Neural cell (in vitro differentiated cells): ENCODE results near the gene PLAAT5. TPM values are rescaled to one million over a fixed set of nuclear protein-coding genes. Genes with fewer than 3 reads are reported as not detected.

Source experiments
- H2AFZ ChIP-seq: fragments of 200-600, 300-800 bp; sonication (generic), shearing (Covaris generic); 2 replicates; pipeline ENCODE4 v1.6.0; 2014; ENCODE audit warnings: low read depth, mild to moderate bottlenecking, antibody characterized with exemption, low read length, moderate library complexity
- H3F3A ChIP-seq: fragments of 200-600 bp; shearing (Covaris generic); 2 replicates; pipeline ENCODE4 v1.6.1; 2016; ENCODE audit warnings: mild to moderate bottlenecking, moderate library complexity, mixed read lengths, antibody characterized with exemption, low read length; ENCODE audit not compliant: insufficient read depth, poor library complexity, severe bottlenecking
- H3K27ac ChIP-seq: fragments of 200-600, 300-800 bp; sonication (generic), shearing (Covaris generic); 2 replicates; pipeline ENCODE4 v1.5.1; 2014; ENCODE audit warnings: mild to moderate bottlenecking, low read length, moderate library complexity
- H3K27me3 ChIP-seq: fragments of 300-800, 200-600 bp; sonication (generic), shearing (Covaris generic); 2 replicates; pipeline ENCODE4 v1.6.0; 2014; ENCODE audit warnings: mild to moderate bottlenecking, low read depth, low read length, moderate library complexity; ENCODE audit not compliant: insufficient read depth
- H3K36me3 ChIP-seq: fragments of 300-800, 200-600 bp; sonication (generic), shearing (Covaris generic); 2 replicates; pipeline ENCODE4 v1.5.1; 2014; ENCODE audit warnings: mild to moderate bottlenecking, antibody characterized with exemption, low read length, moderate library complexity; ENCODE audit not compliant: insufficient read depth
- H3K4me2 ChIP-seq: fragments of 300-800, 200-600 bp; sonication (generic), shearing (Covaris generic); 2 replicates; pipeline ENCODE4 v1.6.0; 2014; ENCODE audit warnings: mild to moderate bottlenecking, low read length
- H3K4me3 ChIP-seq: fragments of 300-800, 200-600 bp; sonication (generic), shearing (Covaris generic); 2 replicates; pipeline ENCODE4 v1.5.1; 2014; ENCODE audit warnings: mild to moderate bottlenecking, low read length, moderate library complexity
- H3K79me2 ChIP-seq: fragments of 200-600 bp; shearing (Covaris generic); replicated peaks from 2 replicates; pipeline ENCODE4 v1.6.0; 2014; ENCODE audit warnings: mild to moderate bottlenecking, low read length, moderate library complexity; ENCODE audit not compliant: insufficient read depth
- H3K9ac ChIP-seq: fragments of 300-800, 200-600 bp; sonication (generic), shearing (Covaris generic); 2 replicates; pipeline ENCODE4 v1.6.1; 2016; ENCODE audit warnings: mild to moderate bottlenecking, low read length, mixed read lengths
- H3K9me2 ChIP-seq: fragments of 200-600 bp; shearing (Covaris generic); 2 replicates; pipeline ENCODE4 v1.6.1; 2016; ENCODE audit warnings: mild to moderate bottlenecking, low read length, mixed read lengths; ENCODE audit not compliant: insufficient read depth
- H3K9me3 ChIP-seq: fragments of 200-600, 300-800 bp; sonication (generic), shearing (Covaris generic); 2 replicates; pipeline ENCODE4 v1.6.1; 2016; ENCODE audit warnings: mild to moderate bottlenecking, mixed run types, low read length, moderate library complexity, mixed read lengths
- H4K20me1 ChIP-seq: fragments of 200-600 bp; shearing (Covaris generic); 2 replicates; pipeline ENCODE4 v1.6.1; 2016; ENCODE audit warnings: mild to moderate bottlenecking, mixed run types; ENCODE audit not compliant: insufficient read depth
- CTCF ChIP-seq: fragments of 450-650 bp; IDR thresholded peaks from 2 replicates; pipeline ENCODE4 v1.5.1; 2014; ENCODE audit warnings: antibody characterized with exemption, mild to moderate bottlenecking, moderate library complexity; ENCODE audit not compliant: poor library complexity, severe bottlenecking
- EP300 ChIP-seq: fragments of 450-650 bp; conservative IDR thresholded peaks from 2 replicates; pipeline ENCODE4 v1.6.1; 2014; ENCODE audit warnings: antibody characterized with exemption, mild to moderate bottlenecking, moderate library complexity; ENCODE audit not compliant: poor library complexity, severe bottlenecking
- EZH2 ChIP-seq: fragments of 200-600, 300-800 bp; shearing (Covaris generic), sonication (generic); IDR thresholded peaks from 2 replicates; pipeline ENCODE4 v1.6.1; 2014; ENCODE audit warnings: antibody characterized with exemption, low read length, borderline replicate concordance, mild to moderate bottlenecking; ENCODE audit not compliant: insufficient read depth, poor library complexity, severe bottlenecking
- MXI1 ChIP-seq: fragments of 450-650 bp; conservative IDR thresholded peaks from 2 replicates; pipeline ENCODE4 v1.6.1; 2014; ENCODE audit warnings: antibody characterized with exemption, mild to moderate bottlenecking; ENCODE audit not compliant: poor library complexity, severe bottlenecking
- POLR2AphosphoS5 ChIP-seq: IDR thresholded peaks from 2 replicates; pipeline ENCODE4 v1.6.1; 2012
- RAD21 ChIP-seq: fragments of 450-650 bp; conservative IDR thresholded peaks from 2 replicates; pipeline ENCODE4 v1.6.1; 2014; ENCODE audit warnings: antibody characterized with exemption, mild to moderate bottlenecking, moderate library complexity
- REST ChIP-seq: IDR thresholded peaks from 2 replicates; pipeline ENCODE4 v1.6.1; 2012; ENCODE audit warnings: borderline replicate concordance
- SMC3 ChIP-seq: fragments of 450-650 bp; conservative IDR thresholded peaks from 2 replicates; pipeline ENCODE4 v1.6.1; 2014; ENCODE audit warnings: antibody characterized with exemption, mild to moderate bottlenecking, moderate library complexity; ENCODE audit not compliant: poor library complexity
- TAF1 ChIP-seq: IDR thresholded peaks from 2 replicates; pipeline ENCODE4 v1.6.1; 2012; ENCODE audit warnings: low read depth
- polyA plus RNA-seq: library from polyadenylated mRNA; depleted of rRNA; stranded (reverse); fragments of >200 nt; gene quantifications from 2 replicates; pipeline ENCODE4 v1.2.3, GENCODE V29; 2014

The PLAAT5 gene
- polyA plus RNA-seq, 1 donor from 2014 or later: 0.14 TPM

GRCh38 chr11:63523151-63523550 lies 32.2 kb upstream of the PLAAT5 start:
- Histone ChIP-seq H3K27ac (no peak overlapping the region), H3K27me3 (no peaks in the 10 kb centered on the region), H3K4me2 (no peak overlapping the region), H3K79me2 (no peaks in the 10 kb centered on the region), H3K9me3 (no peaks in the 10 kb centered on the region), H3K9ac (no peak overlapping the region), H3K36me3 (no peaks in the 10 kb centered on the region), H3K4me3 (no peak overlapping the region), H3F3A (no peaks in the 10 kb centered on the region), H3K9me2 (no peaks in the 10 kb centered on the region), H2AFZ (no peak overlapping the region), H4K20me1 (no peaks in the 10 kb centered on the region)
- TF ChIP-seq CTCF (no peak), RAD21 (no peak), EP300 (no peak), EZH2 (no peak), REST (no peak), POLR2AphosphoS5 (no peak), MXI1 (no peak), TAF1 (no peak), SMC3 (no peak)

GRCh38 chr11:63521896-63522295 lies 30.9 kb upstream of the PLAAT5 start:
- H3K27ac ChIP-seq: no peak overlapping the region
- no peaks in the 10 kb centered on the region for H3K79me2 ChIP-seq
- no peak overlapping the region for H3K4me2 ChIP-seq
- TF ChIP-seq CTCF (no peak), REST (no peak), TAF1 (no peak), POLR2AphosphoS5 (no peak), EP300 (no peak), SMC3 (no peak), RAD21 (no peak), EZH2 (no peak), MXI1 (no peak)
- H3K9ac ChIP-seq: no peak overlapping the region
- no peak overlapping the region for H3K4me3 ChIP-seq
- H2AFZ ChIP-seq: no peak overlapping the region
- no peaks in the 10 kb centered on the region for H4K20me1 ChIP-seq
- H3K36me3 ChIP-seq: no peaks in the 10 kb centered on the region
- no peaks in the 10 kb centered on the region for H3K9me3 ChIP-seq
- no peaks in the 10 kb centered on the region for H3F3A ChIP-seq
- H3K9me2 ChIP-seq: no peaks in the 10 kb centered on the region
- H3K27me3 ChIP-seq: no peaks in the 10 kb centered on the region
